ENCODE measurements around the gene SYNE1.
"Not testable (repeated sequence)": the region's sequence is repeated elsewhere in the genome, so short reads cannot be mapped to it uniquely, and the experiment has no call there.

The SYNE1 gene

GRCh38 chr6:152492281-152492680 lies 144.9 kb downstream of the SYNE1 start:
- not testable (repeated sequence) for H3K4ac ChIP-seq (ENCODE audit: low read depth, low read length); H4K5ac ChIP-seq (ENCODE audit: low read length); H3K4me1 ChIP-seq (ENCODE audit: control insufficient read depth, low read depth, low read length); H3K27ac ChIP-seq (ENCODE audit: low read depth, low read length); H3K4me2 ChIP-seq (ENCODE audit: low read length); H3K79me1 ChIP-seq (ENCODE audit: low read length); H3K56ac ChIP-seq (ENCODE audit: low read length); H2AK5ac ChIP-seq (ENCODE audit: low read length); H3K23ac ChIP-seq (ENCODE audit: low read length); H3K9ac ChIP-seq (ENCODE audit: low read length); H3K36me3 ChIP-seq (ENCODE audit: control insufficient read depth, insufficient read depth, low read length); H2BK120ac ChIP-seq (ENCODE audit: low read depth, low read length); DNase-seq; H3K4me3 ChIP-seq (ENCODE audit: low read length); H2BK5ac ChIP-seq (ENCODE audit: low read length); H3K79me2 ChIP-seq (ENCODE audit: control insufficient read depth, insufficient read depth, low read length); H3K18ac ChIP-seq (ENCODE audit: low read length); H3K27me3 ChIP-seq (ENCODE audit: insufficient read depth, low read length, poor library complexity); H2BK15ac ChIP-seq (replicated peaks; ENCODE audit: low read depth); H4K8ac ChIP-seq (ENCODE audit: low read depth, low read length)
- WGBS (ENCODE audit: extremely low coverage, insufficient coverage, low lambda C conversion rate): no CpG with 5 or more reads among the region's 3 CpGs

DNA sequence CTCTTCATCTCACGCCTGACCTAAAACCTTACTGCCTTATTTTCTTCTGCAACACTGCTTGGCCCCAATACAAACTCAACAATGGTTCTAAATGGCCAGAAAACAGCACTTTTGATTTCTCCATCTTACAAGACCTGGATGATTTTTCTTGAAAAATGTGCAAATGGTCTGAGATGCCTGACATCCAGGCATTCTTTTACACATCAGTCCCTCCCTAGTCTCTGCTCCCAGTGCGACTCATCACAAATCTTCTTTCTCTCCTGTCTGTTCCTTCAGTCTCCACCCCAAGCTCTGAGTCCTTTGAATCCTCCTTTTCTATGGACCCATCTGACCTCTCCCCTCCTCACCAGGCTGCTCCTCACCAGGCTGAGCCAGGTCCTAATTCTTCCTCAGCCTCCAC lies 145.7 kb downstream of the SYNE1 start:
- H3K27me3 ChIP-seq (ENCODE audit: insufficient read depth, low read length, poor library complexity); H4K8ac ChIP-seq (ENCODE audit: low read depth, low read length); H3K36me3 ChIP-seq (ENCODE audit: control insufficient read depth, insufficient read depth, low read length); H3K79me2 ChIP-seq (ENCODE audit: control insufficient read depth, insufficient read depth, low read length); DNase-seq; H3K9ac ChIP-seq (ENCODE audit: low read length); H2AK5ac ChIP-seq (ENCODE audit: low read length); H2BK120ac ChIP-seq (ENCODE audit: low read depth, low read length); H3K79me1 ChIP-seq (ENCODE audit: low read length); H3K4ac ChIP-seq (ENCODE audit: low read depth, low read length); H2BK15ac ChIP-seq (replicated peaks; ENCODE audit: low read depth); H3K4me3 ChIP-seq (ENCODE audit: low read length); H2BK5ac ChIP-seq (ENCODE audit: low read length); H4K5ac ChIP-seq (ENCODE audit: low read length); H3K56ac ChIP-seq (ENCODE audit: low read length); H3K4me2 ChIP-seq (ENCODE audit: low read length); H3K4me1 ChIP-seq (ENCODE audit: control insufficient read depth, low read depth, low read length); H3K18ac ChIP-seq (ENCODE audit: low read length); H3K27ac ChIP-seq (ENCODE audit: low read depth, low read length); H3K23ac ChIP-seq (ENCODE audit: low read length): not testable (repeated sequence)
- no CpG with 5 or more reads among the region's 2 CpGs for WGBS (ENCODE audit: extremely low coverage, insufficient coverage, low lambda C conversion rate)

GRCh38 chr6:152490971-152491378 lies 146.2 kb downstream of the SYNE1 start:
- H3K4me1 ChIP-seq (ENCODE audit: control insufficient read depth, low read depth, low read length); H3K36me3 ChIP-seq (ENCODE audit: control insufficient read depth, insufficient read depth, low read length); H3K18ac ChIP-seq (ENCODE audit: low read length); H3K79me2 ChIP-seq (ENCODE audit: control insufficient read depth, insufficient read depth, low read length); H3K23ac ChIP-seq (ENCODE audit: low read length); H2BK15ac ChIP-seq (replicated peaks; ENCODE audit: low read depth); H3K4ac ChIP-seq (ENCODE audit: low read depth, low read length); H3K56ac ChIP-seq (ENCODE audit: low read length); H2BK120ac ChIP-seq (ENCODE audit: low read depth, low read length); H3K27me3 ChIP-seq (ENCODE audit: insufficient read depth, low read length, poor library complexity); H3K9ac ChIP-seq (ENCODE audit: low read length); H3K27ac ChIP-seq (ENCODE audit: low read depth, low read length); H4K8ac ChIP-seq (ENCODE audit: low read depth, low read length); H4K5ac ChIP-seq (ENCODE audit: low read length); H2AK5ac ChIP-seq (ENCODE audit: low read length); H2BK5ac ChIP-seq (ENCODE audit: low read length); H3K79me1 ChIP-seq (ENCODE audit: low read length); H3K4me2 ChIP-seq (ENCODE audit: low read length); H3K4me3 ChIP-seq (ENCODE audit: low read length): not testable (repeated sequence)
- peak; percentile 10 for DNase-seq
- WGBS (ENCODE audit: extremely low coverage, insufficient coverage, low lambda C conversion rate): no CpG with 5 or more reads among the region's 5 CpGs

DNA sequence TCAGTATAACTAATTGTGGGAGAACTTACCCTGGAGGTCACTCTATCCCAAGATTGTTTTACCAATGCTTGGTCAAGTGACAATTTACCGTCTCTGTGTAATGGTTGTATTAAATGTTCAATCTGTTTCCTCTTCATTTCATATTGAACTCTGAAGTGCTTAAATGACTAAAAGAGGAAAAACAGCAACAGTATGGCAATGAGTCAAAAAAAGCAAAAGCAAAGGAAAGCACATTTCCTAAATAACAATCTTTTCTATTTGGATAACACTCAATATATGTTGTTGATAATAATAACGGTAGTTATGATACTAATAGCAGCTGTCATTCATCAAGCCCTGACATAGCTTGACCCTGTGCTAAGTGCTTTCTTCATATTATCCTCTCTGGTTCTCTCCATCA lies 152.4 kb downstream of the SYNE1 start:
- H3K27ac ChIP-seq (ENCODE audit: low read depth, low read length): no peak overlapping the region
- H3K23ac ChIP-seq (ENCODE audit: low read length): no peak overlapping the region
- no peak overlapping the region for H2AK5ac ChIP-seq (ENCODE audit: low read length)
- no peak overlapping the region for H4K8ac ChIP-seq (ENCODE audit: low read depth, low read length)
- H3K56ac ChIP-seq (ENCODE audit: low read length): no peak overlapping the region
- H3K79me2 ChIP-seq (ENCODE audit: control insufficient read depth, insufficient read depth, low read length): no peaks in the 10 kb centered on the region
- H3K79me1 ChIP-seq (ENCODE audit: low read length): no peaks in the 10 kb centered on the region
- no peak overlapping the region for H3K4me2 ChIP-seq (ENCODE audit: low read length)
- DNase-seq: no peak
- no peaks in the 10 kb centered on the region for H3K36me3 ChIP-seq (ENCODE audit: control insufficient read depth, insufficient read depth, low read length)
- no peak overlapping the region for H2BK15ac ChIP-seq (replicated peaks; ENCODE audit: low read depth)
- no peak overlapping the region for H3K9ac ChIP-seq (ENCODE audit: low read length)
- no CpG with 5 or more reads among the region's 2 CpGs for WGBS (ENCODE audit: extremely low coverage, insufficient coverage, low lambda C conversion rate)
- H3K4ac ChIP-seq (ENCODE audit: low read depth, low read length): no peak overlapping the region
- no peaks in the 10 kb centered on the region for H3K27me3 ChIP-seq (ENCODE audit: insufficient read depth, low read length, poor library complexity)
- no peaks in the 10 kb centered on the region for H3K4me1 ChIP-seq (ENCODE audit: control insufficient read depth, low read depth, low read length)
- H3K4me3 ChIP-seq (ENCODE audit: low read length): no peak overlapping the region
- no peak overlapping the region for H3K18ac ChIP-seq (ENCODE audit: low read length)
- no peak overlapping the region for H4K5ac ChIP-seq (ENCODE audit: low read length)
- H2BK120ac ChIP-seq (ENCODE audit: low read depth, low read length): no peak overlapping the region
- no peak overlapping the region for H2BK5ac ChIP-seq (ENCODE audit: low read length)

DNA sequence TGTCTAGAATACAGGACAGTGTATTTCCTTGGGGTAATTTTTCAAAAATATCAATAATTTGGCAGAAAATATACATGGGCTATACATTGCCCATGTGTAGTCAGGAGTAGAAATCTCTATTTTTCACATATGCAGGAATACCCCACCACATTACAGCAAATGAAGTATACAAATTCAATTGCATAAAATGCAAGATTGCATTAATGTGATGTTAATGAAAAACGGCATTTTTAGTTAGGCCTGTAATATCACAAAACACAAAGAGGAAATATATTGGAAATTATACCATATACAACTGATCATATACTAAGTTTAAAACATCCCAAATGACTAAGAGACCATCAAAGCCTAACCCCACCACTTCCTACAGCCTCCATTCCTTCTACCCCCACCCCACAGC lies 154.9 kb downstream of the SYNE1 start:
- Histone ChIP-seq H2BK5ac (ENCODE audit: low read length) (no peak overlapping the region), H3K18ac (ENCODE audit: low read length) (no peak overlapping the region)

DNA sequence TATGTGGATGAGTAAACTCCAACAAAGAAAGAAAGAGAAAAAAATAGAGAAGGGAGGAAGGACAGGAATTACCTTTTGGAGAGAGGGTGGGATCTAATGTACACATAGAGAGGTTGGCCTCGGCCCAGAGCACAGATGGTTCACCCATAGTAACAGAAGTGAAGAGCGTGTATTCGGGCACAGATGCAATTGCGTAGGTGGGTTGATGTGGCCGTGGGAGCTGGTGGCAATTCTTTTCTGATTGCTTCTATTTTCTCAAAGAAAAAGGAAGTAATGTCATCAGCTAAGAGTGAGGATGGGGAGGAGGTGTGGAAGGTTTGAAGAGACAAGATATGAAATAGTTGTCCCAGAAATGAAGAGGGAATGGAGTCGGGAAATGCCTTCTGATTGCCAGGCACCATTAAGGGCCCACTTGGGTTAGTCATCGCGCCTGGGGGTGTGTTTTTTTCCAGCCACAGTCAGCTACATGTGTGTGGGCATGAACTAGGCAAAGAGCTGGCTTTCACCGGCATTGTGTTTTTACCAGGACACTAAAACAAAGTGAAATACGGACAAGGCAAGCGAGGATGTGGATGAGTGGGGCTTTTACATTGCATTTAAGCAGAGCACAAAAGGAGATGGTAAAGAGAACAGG lies 158.7 kb downstream of the SYNE1 start:
- Histone ChIP-seq H4K5ac (ENCODE audit: low read length) (no peak overlapping the region), H3K36me3 (ENCODE audit: control insufficient read depth, insufficient read depth, low read length) (no peaks in the 10 kb centered on the region), H3K18ac (ENCODE audit: low read length) (no peak overlapping the region), H3K4me2 (ENCODE audit: low read length) (no peak overlapping the region), H3K27me3 (ENCODE audit: insufficient read depth, low read length, poor library complexity) (no peaks in the 10 kb centered on the region), H3K9ac (ENCODE audit: low read length) (no peak overlapping the region), H2BK5ac (ENCODE audit: low read length) (no peak overlapping the region), H2BK120ac (ENCODE audit: low read depth, low read length) (no peak overlapping the region), H4K8ac (ENCODE audit: low read depth, low read length) (no peak overlapping the region), H3K4me3 (ENCODE audit: low read length) (no peak overlapping the region), H3K23ac (ENCODE audit: low read length) (no peak overlapping the region), H3K4ac (ENCODE audit: low read depth, low read length) (no peak overlapping the region), H2BK15ac (replicated peaks; ENCODE audit: low read depth) (no peak overlapping the region), H3K27ac (ENCODE audit: low read depth, low read length) (no peak overlapping the region), H3K79me1 (ENCODE audit: low read length) (no peaks in the 10 kb centered on the region), H3K79me2 (ENCODE audit: control insufficient read depth, insufficient read depth, low read length) (no peaks in the 10 kb centered on the region), H2AK5ac (ENCODE audit: low read length) (no peak overlapping the region), H3K4me1 (ENCODE audit: control insufficient read depth, low read depth, low read length) (no peaks in the 10 kb centered on the region), H3K56ac (ENCODE audit: low read length) (no peak overlapping the region)
- no peak for DNase-seq
- WGBS (ENCODE audit: extremely low coverage, insufficient coverage, low lambda C conversion rate): no CpG with 5 or more reads among the region's 11 CpGs

More for the DNA sequence above, 154.9 kb downstream of the SYNE1 start:
- Histone ChIP-seq H3K4me1 (ENCODE audit: control insufficient read depth, low read depth, low read length) (no peaks in the 10 kb centered on the region), H3K27ac (ENCODE audit: low read depth, low read length) (no peak overlapping the region), H3K4ac (ENCODE audit: low read depth, low read length) (no peak overlapping the region), H3K79me1 (ENCODE audit: low read length) (no peaks in the 10 kb centered on the region), H2BK15ac (replicated peaks; ENCODE audit: low read depth) (no peak overlapping the region), H3K56ac (ENCODE audit: low read length) (no peak overlapping the region), H2BK120ac (ENCODE audit: low read depth, low read length) (no peak overlapping the region), H3K79me2 (ENCODE audit: control insufficient read depth, insufficient read depth, low read length) (no peaks in the 10 kb centered on the region), H4K8ac (ENCODE audit: low read depth, low read length) (no peak overlapping the region), H3K36me3 (ENCODE audit: control insufficient read depth, insufficient read depth, low read length) (no peaks in the 10 kb centered on the region), H3K4me2 (ENCODE audit: low read length) (no peak overlapping the region), H3K27me3 (ENCODE audit: insufficient read depth, low read length, poor library complexity) (no peaks in the 10 kb centered on the region), H3K9ac (ENCODE audit: low read length) (no peak overlapping the region), H3K23ac (ENCODE audit: low read length) (no peak overlapping the region), H3K4me3 (ENCODE audit: low read length) (no peak overlapping the region), H4K5ac (ENCODE audit: low read length) (no peak overlapping the region), H2AK5ac (ENCODE audit: low read length) (no peak overlapping the region)
- no CpG with 5 or more reads among the region's 1 CpG for WGBS (ENCODE audit: extremely low coverage, insufficient coverage, low lambda C conversion rate)
- DNase-seq: no peak
